HG02571 (cell line): ENCODE data around the gene TMEM167A.
"Not testable (repeated sequence)": the region's sequence is repeated elsewhere in the genome, so short reads cannot be mapped to it uniquely, and the experiment has no call there.

Experiments
- ATAC-seq: cut with Tn5 transposase; IDR thresholded peaks from one replicate; pipeline ENCODE4 v1.9.1; 2021; ENCODE audit warnings: mild to moderate bottlenecking, moderate library complexity; ENCODE audit not compliant: unreplicated experiment

TMEM167A gene

DNA sequence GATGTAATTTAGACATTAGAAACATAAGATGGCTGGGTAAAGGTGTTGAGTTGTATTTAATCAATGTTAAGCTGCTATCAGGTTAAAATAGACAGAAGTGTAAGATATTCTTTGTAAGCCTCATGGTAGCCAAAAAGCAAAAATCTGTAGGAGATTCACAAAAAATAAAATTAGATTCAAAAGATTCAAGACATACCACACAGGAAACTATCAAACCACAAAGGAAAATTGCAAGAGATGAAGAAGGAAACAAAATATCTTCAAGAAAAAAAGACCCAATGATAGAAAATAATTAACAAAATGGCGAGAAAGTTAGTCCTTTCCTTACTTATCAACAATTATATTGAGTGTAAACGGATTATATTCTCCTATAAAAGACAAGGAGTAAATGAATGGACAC lies 15.4 kb upstream of the TMEM167A start:
- ATAC-seq = no peak

DNA sequence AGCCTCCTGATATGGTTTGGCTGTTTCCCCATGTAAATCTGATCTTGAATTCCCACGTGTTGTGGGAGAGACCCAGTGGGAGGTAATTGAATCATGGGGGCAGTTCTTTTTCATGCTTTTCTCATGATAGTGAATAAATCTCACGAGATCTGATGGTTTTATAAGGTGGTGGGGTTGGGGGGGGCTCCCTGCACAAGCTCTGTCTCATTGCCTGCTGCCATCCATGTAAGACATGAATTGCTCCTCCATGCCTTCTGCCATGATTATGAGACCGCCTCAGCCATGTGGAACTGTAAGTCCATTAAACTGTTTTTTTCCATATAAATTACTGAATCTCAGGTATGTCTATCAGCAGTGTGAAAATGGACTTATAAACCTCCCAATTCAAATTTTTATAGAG lies 13.0 kb upstream of the TMEM167A start:
- no peak for ATAC-seq

DNA sequence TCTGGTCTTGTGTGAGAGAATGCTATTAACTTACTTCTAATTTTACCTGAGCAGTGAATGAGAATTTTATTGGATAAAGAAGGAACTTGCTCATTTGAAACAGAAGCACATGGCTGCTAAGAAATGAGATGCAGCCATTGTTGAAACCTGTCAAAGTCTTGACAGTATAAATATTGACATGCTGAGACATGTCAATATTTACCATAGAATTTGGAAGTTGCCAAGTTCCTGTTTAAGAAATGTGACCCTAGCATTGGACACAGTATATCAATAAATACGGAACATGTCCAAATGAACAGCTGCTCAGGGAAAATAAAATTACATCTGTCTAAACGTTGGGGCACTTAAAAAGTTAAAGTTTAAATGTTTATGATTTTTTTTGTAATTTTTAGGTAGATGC lies 7.9 kb upstream of the TMEM167A start:
- ATAC-seq = no peak

DNA sequence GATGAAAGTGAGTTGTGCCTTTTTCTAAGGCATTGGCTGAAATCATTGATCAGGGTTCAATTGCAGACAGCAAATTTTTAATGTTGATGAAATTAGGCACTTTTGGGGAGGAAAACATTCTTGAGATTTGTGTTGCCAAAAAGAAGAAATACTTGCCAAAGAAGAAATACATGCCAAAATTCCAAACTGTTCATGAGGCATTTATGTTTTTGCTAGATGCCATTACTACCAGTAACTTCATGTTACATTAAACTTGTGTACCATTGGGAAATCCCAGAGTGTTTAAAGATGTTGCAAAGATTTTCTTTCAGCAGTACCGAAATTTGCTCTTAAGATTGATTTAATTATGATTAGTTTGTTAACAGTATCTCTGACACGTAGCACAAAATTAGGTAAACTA lies 7.1 kb upstream of the TMEM167A start:
- no peak for ATAC-seq

DNA sequence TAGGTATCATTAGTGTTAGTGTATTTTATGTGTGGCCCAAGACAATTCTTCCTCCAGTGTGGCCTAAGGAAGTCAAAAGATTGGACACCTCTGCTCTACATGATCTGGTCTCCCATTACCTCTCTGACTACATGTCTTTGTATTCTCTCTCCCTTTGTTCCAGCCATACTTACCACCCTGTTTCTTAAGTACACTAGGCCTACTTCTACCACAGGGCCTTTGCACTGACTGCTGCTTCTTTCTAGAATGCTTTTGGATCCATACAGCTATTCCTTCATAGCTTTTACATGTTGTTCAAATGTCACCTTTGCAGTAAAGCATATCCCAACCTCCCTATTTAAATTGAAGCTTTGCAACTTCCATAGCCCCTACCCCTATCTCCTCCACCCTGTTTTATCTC lies 5.6 kb upstream of the TMEM167A start:
- ATAC-seq = no peak

DNA sequence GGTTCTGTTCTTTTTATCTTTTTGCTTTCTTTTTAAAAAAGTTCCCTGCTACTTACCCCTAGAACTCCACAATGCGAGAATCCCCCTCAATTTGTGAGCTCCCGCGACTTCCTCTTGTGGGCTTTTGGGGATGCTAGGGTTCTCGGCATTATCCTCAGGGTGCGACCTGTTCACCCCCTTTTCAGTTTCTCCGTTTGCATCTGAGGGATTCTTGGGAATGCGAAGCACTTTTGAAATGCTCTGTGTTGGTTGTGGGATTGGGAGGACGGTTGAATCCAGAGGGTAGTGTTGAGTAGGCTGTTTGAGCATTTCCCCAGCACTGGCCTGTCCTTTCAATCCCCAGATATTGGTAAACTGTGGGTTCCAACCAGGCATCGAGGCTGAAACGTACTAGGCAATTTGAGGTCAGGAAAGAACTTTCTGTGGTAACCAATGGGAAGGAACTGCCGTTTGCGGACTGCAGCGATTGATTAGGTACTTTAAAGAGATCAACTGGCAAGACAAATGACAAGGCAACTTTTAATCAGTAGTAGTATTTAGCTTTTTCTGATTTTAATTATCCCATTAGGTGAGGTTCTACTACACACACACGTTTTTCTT lies 568 bp upstream of the TMEM167A start:
- peak; percentile 3 for ATAC-seq

DNA sequence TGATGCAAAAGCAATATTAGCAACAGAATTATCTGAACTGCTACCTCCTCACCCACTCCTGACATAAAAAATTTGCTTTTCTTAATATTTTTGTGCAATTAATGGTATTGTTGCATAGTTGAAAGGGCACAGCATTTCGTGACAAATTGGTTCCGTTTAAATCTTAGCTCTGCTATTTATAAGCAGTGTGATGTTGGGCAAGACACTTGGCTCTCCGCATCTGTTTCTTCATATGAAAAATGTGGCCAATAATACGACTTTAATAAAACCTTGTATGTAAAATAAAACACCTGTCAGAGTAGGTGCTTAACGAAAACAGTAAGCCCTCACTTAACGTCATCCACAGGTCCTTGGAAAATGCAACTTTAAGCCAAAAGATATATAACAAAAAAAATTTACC lies 4.2 kb downstream of the TMEM167A start:
- no peak for ATAC-seq

DNA sequence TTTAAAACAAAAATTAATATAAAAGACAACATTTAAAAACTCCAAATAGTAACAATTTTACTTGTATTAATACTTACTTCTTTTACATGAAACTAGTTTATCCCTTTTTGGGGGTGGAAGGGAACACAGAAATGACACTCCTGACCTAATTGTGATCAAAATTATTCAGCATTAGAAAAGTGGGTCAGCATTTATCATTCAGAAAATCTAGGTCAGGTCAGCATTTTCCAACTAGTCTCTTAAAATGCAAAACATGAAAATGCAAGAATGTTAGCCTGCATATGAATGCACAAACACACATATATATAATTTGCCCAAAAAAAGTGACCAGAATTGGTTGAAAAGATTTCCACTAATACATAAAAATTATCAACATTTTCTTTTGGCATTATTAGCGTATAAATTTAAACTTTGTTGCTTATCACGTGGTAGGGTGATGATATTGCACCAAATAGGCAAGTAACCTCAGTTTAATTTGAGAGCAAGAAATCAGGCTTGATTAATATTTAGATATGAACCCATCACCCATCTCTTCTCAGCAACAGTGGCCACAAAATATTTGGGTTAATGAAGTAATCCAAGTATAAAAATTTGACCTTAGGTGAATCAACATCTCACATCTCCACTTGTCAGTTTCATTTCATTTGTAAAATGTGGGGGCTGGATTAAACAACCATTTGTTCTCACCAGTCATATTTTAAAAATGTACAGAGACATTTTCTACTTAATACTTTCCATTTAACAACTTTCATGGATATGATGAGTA lies 5.7 kb downstream of the TMEM167A start:
- ATAC-seq = no peak

DNA sequence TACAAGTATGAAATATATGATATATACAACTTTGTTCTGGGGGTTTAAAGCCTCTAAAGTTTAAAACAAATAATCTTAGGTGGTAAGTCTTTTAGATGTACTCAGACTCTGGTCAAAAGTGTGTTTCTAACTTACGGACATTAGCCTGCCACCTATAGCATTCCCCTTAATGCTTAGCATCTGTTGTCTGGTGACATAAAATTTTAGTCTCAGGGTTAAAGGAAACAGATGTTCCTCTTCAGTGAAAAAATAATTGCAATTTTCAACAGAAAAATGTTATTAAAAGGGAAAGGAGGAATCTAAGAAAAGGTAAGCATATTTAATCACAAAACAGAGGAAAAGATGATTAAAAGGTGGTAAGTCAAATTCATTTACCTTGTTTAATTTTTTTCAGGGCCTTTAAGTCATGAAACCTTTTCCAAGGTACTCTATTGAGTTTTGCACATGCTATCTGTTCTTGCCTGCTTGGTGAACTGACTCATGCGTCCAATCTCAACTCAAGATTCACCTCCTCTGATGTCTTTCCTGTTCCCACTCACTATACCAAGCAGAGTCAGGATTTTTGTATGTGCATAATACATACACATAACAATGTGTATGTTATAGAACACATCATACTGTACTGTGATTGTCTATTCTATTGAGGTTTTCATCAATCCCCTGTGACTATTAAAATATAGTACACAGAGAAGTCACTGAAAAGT lies 7.9 kb downstream of the TMEM167A start:
- ATAC-seq = no peak

DNA sequence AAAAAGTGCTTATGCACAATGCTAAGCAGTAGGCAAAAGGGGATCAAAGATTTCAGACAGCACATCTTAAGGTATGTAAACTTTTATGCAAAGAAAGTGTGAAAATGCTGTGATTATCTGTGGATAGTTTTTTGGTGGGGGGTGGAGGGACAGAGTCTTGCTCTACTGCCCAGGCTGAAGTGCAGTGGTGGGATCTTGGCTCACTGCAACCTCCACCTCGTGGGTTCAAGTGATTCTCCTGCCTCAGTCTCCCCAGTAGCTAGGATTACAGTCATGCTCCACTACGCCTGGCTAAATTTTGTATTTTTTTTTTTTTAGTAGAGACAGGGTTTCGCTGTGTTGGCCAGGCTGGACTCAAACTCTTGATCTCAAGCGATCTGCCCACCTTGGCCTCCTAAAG lies 9.8 kb downstream of the TMEM167A start:
- ATAC-seq = not testable (repeated sequence)

DNA sequence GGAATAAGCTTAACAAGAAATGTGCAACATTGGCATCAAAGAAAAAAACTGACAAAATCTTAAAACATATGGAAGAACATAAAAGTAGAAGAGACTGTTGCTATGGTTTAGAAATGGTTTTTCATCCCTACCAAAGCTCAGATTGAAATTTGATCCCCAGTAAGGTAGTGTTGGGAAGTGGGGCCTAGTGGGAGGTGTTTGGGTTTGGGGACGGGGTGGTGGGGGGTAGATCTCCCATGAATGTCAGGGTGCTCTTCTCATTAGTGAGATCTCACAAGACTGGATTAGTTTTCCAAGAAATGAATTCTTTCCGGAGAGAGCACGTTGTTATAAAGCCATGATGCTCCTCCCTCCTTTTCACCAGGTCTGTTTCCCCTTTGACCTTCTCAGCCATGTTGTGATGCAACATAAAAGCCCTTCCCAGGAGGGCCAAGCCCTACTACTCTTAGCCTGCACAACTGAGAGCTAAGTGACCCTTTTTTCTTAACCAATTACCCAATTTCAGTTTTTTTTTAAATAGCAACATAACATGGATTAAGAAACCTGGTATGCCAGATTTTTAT lies 10.6 kb downstream of the TMEM167A start:
- ATAC-seq = no peak

DNA sequence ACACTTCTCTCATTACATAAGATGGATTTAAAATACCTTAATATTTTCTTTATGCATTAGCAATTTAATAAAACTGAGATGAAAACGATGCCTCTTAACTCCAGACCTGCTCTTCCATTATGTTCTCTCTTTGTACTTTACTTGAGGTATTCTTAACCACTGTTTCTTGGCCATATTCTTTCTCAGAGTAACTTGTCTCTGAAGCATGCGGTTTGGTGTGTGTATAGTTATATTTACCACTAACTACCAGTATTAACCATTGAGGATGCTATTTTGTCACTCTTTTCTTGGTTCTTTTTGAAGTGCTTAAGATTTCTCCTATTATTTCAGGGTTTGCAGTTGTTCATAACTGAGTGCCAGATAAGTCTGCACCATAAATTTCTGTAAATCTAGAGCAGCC lies 17.9 kb downstream of the TMEM167A start:
- no peak for ATAC-seq

DNA sequence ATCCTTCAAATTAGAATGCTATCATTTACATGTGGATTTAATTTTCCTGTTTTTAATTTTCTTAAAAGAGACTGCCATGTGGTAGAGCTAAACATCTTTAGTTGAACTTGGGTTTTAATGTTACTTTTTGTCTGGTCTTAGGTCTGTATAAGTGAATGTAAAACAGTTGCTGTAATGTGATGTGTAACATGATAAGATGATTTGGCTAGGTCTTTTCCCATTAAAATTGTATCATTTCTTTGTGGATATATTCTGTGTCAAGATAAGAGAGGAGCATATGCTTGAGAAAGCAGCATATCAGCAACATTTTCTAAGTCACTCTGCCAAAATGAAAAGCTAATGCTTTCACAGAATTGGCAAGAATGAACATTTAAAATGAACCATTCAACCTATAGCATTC lies 18.5 kb downstream of the TMEM167A start:
- no peak for ATAC-seq

DNA sequence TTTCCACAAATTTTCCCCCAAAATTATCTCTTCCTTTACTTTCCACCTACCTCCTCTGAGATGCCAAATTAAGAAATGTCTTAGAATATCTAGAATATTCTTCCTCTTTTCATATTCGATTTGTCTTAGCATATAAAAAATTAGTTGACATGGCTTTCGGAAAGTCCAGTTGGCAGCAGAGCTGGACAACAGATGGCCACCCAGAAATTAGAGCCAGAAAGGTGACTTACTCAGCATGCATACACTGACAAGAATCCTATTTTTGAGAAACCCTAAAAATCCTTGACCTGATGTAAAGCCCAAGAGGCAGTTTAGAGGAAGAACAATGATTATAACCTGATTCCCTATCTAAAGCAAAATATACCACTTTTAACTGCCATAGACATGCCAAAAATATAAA lies 22.0 kb downstream of the TMEM167A start:
- ATAC-seq = no peak

DNA sequence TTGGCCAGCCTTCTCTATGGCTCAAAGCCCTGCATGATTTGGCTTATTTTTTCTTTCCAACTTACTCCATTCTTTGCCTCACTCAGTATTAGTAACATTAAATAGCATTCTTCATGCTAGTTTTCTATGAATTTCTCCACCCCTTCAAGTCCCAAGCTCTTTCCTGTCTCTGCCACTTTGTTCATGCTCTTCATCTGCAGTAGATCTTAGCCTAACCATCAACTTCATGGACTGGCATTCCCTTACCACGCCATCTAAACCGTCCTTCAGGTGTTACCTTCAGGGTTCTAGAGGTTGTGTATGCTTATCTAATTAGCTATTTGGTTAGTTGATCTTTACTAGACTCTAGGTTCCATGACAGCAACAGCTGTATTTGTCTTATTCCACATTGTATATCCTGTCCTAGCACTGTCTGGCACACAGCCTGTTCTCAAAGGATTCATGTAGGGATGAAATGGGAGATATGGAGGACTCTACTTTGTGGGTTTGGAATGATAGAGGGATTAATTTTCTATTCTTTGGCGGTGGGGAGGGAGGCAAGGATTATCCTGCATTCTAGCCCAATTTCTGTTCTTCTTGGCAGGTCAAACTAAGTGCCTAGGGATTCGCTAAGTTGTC lies 26.4 kb downstream of the TMEM167A start:
- no peak for ATAC-seq

DNA sequence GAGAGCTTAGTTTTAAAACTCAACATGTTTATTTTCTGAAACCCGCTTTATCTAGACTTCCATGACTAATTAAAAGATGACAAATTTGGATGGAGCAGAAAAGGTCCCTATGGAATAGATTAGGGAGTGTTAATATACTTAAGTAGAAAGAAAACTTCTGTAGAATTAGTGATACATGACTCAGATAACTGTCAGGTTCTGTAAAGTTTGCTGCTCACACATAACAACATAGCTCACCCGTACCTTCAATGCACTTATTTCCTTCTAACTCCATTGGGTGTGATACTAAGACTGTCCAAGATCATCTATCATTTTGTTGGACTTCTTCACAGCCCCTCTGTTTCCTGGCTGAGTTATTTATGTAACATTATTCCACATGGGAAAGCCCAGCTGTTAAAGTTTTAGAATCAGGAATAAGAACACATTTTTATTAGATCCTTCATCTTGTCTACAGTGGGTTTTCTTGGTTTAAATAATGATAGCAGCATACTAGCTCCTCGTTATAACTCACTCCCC lies 27.8 kb downstream of the TMEM167A start:
- ATAC-seq = no peak

DNA sequence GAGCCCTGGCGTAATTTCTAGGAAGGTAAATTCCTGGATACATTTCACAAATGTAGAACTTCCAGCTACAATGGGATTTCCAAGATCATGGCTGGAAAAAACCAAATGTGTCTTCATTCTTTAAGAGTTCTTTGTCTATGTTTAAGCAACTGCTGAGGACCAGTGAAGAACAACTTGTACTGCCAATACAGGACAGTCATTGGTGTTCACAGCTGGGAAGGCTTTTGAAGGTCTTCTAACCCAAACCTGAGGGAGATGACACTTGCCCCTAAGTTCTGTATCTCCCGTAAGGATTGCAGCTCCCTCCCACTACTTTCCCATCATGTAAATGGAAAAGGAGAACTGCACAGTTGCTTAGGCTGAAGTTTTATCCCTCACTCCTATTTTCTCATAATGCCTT lies 28.4 kb downstream of the TMEM167A start:
- ATAC-seq = no peak

DNA sequence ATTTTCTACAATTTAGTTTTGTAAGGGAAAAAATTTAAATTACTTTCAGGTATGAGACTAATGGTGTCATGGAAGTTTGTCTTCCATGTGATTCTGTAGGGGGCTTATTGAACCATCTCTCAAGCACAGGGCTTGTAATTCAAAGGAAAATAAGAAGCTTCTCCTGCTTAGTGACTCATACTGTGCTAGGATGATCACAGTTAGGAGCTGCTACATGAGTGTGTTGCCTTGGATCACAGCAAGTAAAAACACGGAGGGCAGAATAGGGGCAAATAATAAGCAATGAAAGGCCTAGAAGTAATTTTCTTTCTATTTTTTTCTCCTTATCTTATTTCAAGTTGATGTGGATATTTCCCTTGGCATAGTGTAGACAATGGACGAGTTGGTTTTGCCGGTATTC lies 28.9 kb downstream of the TMEM167A start:
- ATAC-seq = no peak

DNA sequence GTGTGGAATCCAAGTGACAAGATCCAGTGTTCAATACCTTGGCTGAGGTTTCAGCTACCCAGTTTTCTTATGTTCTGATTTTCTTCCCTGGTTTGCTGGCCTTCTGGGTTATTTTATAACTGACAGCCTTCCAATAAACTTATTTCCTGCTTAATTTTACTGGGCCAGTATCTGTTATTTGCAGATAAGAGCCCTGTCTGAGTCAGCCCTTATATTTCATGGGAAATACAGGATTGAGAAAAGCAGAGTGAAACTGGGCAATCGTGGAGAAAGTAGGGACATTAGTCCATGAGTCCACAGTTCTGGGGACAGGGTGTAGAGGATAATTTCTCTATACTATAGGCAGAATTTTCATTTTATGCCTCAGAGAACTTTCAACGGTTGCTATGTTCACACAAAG lies 32.3 kb downstream of the TMEM167A start:
- ATAC-seq = no peak

DNA sequence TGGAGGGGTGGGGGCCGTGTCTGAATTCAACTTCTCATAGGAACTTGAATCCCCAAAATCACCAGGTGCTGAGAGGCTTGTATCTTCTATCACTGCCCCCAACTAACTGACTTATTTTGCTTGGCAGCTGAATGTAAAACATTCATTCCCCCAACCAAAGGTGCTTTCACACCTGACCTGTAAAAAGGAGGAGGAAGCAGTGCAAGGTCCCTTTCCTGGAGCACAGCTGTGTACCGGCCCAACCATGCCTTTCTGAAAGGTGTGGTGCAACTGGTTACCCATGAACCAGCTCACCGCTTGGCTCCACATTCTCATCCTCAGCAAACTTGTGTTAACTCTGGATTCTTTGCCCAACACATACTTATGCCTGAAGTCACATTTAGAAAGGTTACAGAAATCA lies 34.7 kb downstream of the TMEM167A start:
- no peak for ATAC-seq

DNA sequence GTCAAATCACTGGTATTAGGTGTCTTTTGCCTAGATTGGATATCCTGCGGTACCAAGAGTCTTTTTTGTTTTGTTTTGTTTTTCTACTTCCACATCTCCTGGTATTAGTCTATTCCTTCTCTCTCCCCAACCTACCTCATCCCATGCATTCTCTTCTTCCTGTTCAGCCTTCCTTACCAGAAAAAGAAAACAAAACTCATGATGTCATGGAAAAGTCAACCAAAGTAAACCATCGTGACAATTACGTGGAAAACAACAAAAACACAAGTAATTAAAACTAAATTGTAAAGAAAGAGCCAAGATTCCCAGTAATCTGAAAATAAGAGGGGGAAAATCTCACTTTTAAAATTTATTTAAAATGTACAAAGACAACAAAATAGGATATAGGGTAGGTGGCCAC lies 38.3 kb downstream of the TMEM167A start:
- ATAC-seq = no peak
